ENCODE measurements around the gene STIMATE.

DNA sequence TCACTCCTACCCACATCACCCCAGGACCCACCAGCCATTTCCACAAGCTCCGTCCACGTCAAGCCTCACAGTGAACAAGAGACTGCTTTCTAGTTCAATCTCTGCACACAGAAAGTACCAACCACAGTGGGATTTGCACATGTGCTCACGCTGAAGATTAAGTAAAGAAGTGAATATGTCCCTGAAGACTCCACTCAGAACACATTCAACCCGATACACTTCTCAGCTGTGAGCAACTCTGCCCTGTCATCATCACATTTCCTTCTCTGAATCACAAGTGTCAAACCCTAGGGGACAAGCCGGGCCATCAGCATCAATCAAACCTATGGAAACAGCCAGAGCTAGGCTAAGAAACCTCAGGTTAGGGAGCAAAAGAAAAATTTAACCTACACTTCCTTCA lies 1.9 kb downstream of the STIMATE start:
- TF ChIP-seq, protein P1, sequence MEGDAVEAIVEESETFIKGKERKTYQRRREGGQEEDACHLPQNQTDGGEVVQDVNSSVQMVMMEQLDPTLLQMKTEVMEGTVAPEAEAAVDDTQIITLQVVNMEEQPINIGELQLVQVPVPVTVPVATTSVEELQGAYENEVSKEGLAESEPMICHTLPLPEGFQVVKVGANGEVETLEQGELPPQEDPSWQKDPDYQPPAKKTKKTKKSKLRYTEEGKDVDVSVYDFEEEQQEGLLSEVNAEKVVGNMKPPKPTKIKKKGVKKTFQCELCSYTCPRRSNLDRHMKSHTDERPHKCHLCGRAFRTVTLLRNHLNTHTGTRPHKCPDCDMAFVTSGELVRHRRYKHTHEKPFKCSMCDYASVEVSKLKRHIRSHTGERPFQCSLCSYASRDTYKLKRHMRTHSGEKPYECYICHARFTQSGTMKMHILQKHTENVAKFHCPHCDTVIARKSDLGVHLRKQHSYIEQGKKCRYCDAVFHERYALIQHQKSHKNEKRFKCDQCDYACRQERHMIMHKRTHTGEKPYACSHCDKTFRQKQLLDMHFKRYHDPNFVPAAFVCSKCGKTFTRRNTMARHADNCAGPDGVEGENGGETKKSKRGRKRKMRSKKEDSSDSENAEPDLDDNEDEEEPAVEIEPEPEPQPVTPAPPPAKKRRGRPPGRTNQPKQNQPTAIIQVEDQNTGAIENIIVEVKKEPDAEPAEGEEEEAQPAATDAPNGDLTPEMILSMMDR (IDR thresholded peaks at IDR 0.05; ENCODE audit: low read depth, low read length), result no peak
- TF ChIP-seq POLR2A (IDR thresholded peaks at IDR 0.05; ENCODE audit: extremely low read depth, insufficient read length) (no peak), MYC (IDR thresholded peaks at IDR 0.05; ENCODE audit: low read depth, low read length) (no peak)
- TF ChIP-seq, protein P2, sequence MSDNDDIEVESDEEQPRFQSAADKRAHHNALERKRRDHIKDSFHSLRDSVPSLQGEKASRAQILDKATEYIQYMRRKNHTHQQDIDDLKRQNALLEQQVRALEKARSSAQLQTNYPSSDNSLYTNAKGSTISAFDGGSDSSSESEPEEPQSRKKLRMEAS (IDR thresholded peaks at IDR 0.05; ENCODE audit: low read depth, low read length), result no peak

Data from NB4 (cell line).